A673 (cell line): ENCODE measurements around the gene SLC30A4. TPM values are rescaled to one million over a fixed set of nuclear protein-coding genes. Genes with fewer than 3 reads are reported as not detected.

ENCODE experiments used
- BruUV-seq: library from RNA; stranded (reverse); fragments of 400-500 nt; replicated peaks from 2 replicates; lab custom pipeline; 2021; lab: Mats Ljungman, UMichigan
- CTCF ChIA-PET: fragments of 300-600 bp; sonication (Branson Sonifier 250); formaldehyde crosslinking; loops from one replicate; lab custom pipeline; 2022; ENCODE audit warnings: antibody characterized with exemption; lab: Charles Lee
- POLR2A ChIA-PET: fragments of 300-600 bp; sonication (Branson Sonifier 250); formaldehyde crosslinking; loops from one replicate; lab custom pipeline; 2022; ENCODE audit warnings: antibody characterized with exemption; ENCODE audit not compliant: low non-redundant PET; lab: Charles Lee
- DNase-seq: peaks from one replicate; pipeline ENCODE4 v3.0.0-alpha.2; 2015; ENCODE audit warnings: low spot score
- H3K27ac ChIP-seq: fragments of 200-600 bp; sonication (generic); 2 replicates; pipeline ENCODE4 v1.5.1; 2016; ENCODE audit warnings: mixed run types, low read depth, mild to moderate bottlenecking, mixed read lengths, antibody characterized with exemption, low read length; ENCODE audit not compliant: poor library complexity, severe bottlenecking
- H3K27me3 ChIP-seq: fragments of 200-600 bp; sonication (generic); replicated peaks from 2 replicates; pipeline ENCODE4 v1.6.1; 2017; ENCODE audit warnings: mixed run types, low read depth, mild to moderate bottlenecking, mixed read lengths, antibody characterized with exemption, low read length; ENCODE audit not compliant: insufficient read depth, poor library complexity
- H3K36me3 ChIP-seq: fragments of 200-600 bp; sonication (generic); 2 replicates; pipeline ENCODE4 v1.6.1; 2016; ENCODE audit warnings: mixed run types, mild to moderate bottlenecking, mixed read lengths, antibody characterized with exemption, low read length; ENCODE audit not compliant: insufficient read depth, poor library complexity, severe bottlenecking
- H3K4me1 ChIP-seq: fragments of 200-600 bp; sonication (generic); 2 replicates; pipeline ENCODE4 v1.6.1; 2017; ENCODE audit warnings: mixed run types, mild to moderate bottlenecking, mixed read lengths, antibody characterized with exemption, low read length; ENCODE audit not compliant: insufficient read depth, poor library complexity, severe bottlenecking
- H3K4me3 ChIP-seq: fragments of 200-600 bp; sonication (generic); 2 replicates; pipeline ENCODE4 v1.5.1; 2016; ENCODE audit warnings: low read depth, mixed run types, mild to moderate bottlenecking, mixed read lengths, low read length; ENCODE audit not compliant: poor library complexity, severe bottlenecking
- H3K9me3 ChIP-seq: fragments of 200-600 bp; sonication (generic); 2 replicates; pipeline ENCODE4 v1.6.1; 2016; ENCODE audit warnings: mixed run types, low read depth, mild to moderate bottlenecking, mixed read lengths, antibody characterized with exemption, low read length; ENCODE audit not compliant: poor library complexity, severe bottlenecking
- EZH2 ChIP-seq: fragments of 200-600 bp; sonication (generic); IDR thresholded peaks from 2 replicates; pipeline ENCODE4 v1.6.1; 2017; ENCODE audit warnings: borderline replicate concordance, low read depth, mild to moderate bottlenecking, mixed read lengths, antibody characterized with exemption, low read length; ENCODE audit not compliant: poor library complexity, severe bottlenecking
- intact Hi-C: fragments of 100-400 bp; cut with micrococcal nuclease; formaldehyde crosslinking; loops from one replicate; pipeline ENCODE4 v1.10.0; 2022; ENCODE audit not compliant: unreplicated experiment
- total RNA-seq: library from RNA; stranded (reverse); gene quantifications from 2 replicates; pipeline ENCODE4 v1.2.3, GENCODE V29; 2021
- TF ChIP-seq, protein P1 (sequence below): fragments of 300-800, 200-600 bp; sonication (generic); conservative IDR thresholded peaks from 2 replicates; pipeline ENCODE4 v1.5.1; 2017; ENCODE audit warnings: low read depth, mild to moderate bottlenecking, antibody characterized with exemption, low read length, moderate library complexity, mixed read lengths

SLC30A4 gene
- total RNA-seq, 1 experiment from 2014 or later, result 1.1 TPM

DNA sequence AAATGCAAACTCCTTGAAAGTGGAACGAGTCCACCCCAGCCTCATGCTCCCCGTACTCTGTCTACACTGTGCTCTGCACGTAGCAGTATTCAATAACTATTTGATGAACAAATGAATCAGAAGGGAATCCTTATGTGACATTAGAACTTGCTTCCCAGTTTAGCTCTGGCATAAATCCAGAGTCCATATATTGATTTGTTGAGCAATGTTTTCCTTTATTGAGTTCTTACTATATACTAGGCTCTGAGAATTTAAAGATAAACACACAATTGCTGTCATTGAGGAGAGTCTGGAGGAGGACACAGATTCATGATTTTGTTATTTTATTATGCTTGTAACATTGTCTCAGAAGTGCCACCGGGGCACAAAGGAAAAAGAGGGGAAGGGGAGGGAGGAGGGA, 73.2 kb downstream of the SLC30A4 start:
- BruUV-seq, result no TSS peak
- ChIA-PET CTCF (no interaction called here), POLR2A (no interaction called here)
- no peak for TF ChIP-seq EZH2
- TF ChIP-seq, protein P1, sequence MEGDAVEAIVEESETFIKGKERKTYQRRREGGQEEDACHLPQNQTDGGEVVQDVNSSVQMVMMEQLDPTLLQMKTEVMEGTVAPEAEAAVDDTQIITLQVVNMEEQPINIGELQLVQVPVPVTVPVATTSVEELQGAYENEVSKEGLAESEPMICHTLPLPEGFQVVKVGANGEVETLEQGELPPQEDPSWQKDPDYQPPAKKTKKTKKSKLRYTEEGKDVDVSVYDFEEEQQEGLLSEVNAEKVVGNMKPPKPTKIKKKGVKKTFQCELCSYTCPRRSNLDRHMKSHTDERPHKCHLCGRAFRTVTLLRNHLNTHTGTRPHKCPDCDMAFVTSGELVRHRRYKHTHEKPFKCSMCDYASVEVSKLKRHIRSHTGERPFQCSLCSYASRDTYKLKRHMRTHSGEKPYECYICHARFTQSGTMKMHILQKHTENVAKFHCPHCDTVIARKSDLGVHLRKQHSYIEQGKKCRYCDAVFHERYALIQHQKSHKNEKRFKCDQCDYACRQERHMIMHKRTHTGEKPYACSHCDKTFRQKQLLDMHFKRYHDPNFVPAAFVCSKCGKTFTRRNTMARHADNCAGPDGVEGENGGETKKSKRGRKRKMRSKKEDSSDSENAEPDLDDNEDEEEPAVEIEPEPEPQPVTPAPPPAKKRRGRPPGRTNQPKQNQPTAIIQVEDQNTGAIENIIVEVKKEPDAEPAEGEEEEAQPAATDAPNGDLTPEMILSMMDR, result no peak
- DNase-seq, result no peak
- Histone ChIP-seq H3K27ac (no peak overlapping the region), H3K4me3 (no peak overlapping the region), H3K36me3 (no peaks in the 10 kb centered on the region), H3K27me3 (no peaks in the 10 kb centered on the region), H3K9me3 (no peaks in the 10 kb centered on the region), H3K4me1 (no peaks in the 10 kb centered on the region)
- intact Hi-C loops, result no loop called here

DNA sequence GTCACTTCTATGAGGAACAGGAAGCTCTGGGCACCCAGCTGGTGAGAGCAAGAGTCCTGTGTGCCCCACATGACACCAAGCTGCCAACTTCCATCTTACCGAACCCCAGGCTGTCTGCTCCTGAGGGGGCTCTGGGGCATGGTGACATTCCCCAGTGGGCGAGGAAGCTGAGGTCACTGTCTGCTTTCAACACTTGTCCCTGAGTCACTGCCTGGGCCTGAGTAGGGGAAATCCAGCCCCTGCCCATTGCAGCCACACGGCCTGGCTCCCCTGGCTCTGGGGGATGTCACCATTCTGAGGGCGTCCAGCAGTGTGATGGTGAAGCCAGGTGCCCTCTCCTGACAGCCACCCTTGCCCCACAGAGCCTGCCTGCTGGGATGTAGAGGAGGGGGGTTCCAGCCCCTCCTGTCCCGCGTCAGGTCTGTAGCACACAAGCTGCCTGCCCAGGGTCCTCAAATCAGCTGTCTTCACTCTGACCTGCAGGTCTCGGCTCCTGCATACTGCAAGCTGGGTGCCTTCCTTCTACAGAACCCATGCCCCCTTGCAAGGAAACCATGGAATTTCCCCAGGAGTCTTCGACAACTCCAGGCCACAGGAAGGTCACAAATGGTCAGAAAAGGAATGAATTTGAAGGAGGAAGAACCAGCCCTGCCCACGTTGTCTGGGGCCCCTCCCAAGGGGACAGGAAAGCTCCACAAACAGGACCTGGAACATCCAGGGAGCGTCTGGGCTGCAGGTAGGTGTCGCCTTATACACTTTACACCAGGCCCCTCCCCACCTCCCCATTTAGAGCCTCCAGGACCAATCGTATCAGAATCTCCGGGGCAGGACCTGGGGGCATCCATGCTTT, 74.3 kb downstream of the SLC30A4 start:
- Histone ChIP-seq H3K9me3 (no peaks in the 10 kb centered on the region), H3K4me3 (no peak overlapping the region), H3K27me3 (no peaks in the 10 kb centered on the region), H3K4me1 (no peaks in the 10 kb centered on the region), H3K27ac (no peak overlapping the region), H3K36me3 (no peaks in the 10 kb centered on the region)
- intact Hi-C loops, result no loop called here
- TF ChIP-seq, protein P1, result no peak
- TF ChIP-seq EZH2, result no peak
- ChIA-PET POLR2A (no interaction called here), CTCF (no interaction called here)
- BruUV-seq, result no TSS peak
- no peak for DNase-seq

DNA sequence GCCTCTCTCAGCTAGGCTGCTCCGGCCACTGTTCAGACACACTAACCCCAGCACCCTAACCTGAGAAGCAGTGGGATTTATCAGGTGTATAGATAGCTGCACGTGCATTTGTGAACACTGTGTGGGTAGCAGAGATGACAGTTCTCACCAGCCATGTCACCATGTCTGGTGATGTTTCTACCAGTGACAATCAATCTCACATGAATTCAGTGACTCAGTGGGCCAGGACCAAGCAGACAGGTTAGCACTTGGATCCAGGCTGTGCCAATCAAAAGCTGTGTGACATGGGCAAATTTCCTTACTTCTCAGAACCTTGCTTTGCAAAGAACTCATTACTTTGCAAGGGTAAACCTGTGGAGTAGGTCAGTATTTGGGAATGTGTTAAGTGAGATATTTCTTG, 78.9 kb downstream of the SLC30A4 start:
- Histone ChIP-seq H3K4me3 (no peak overlapping the region), H3K4me1 (no peaks in the 10 kb centered on the region), H3K27ac (no peak overlapping the region), H3K27me3 (no peaks in the 10 kb centered on the region), H3K9me3 (no peaks in the 10 kb centered on the region), H3K36me3 (no peaks in the 10 kb centered on the region)
- ChIA-PET POLR2A (no interaction called here), CTCF (interaction anchor here (0.9 kb wide), 1 partner anchor 14 kb away, joined by 3 read pairs; no protein-coding TSS in a partner anchor)
- no peak for DNase-seq
- intact Hi-C loops, result no loop called here
- no TSS peak for BruUV-seq
- TF ChIP-seq, protein P1, result no peak
